ENCODE results near the gene SEBOX. TPM values are rescaled to one million over a fixed set of nuclear protein-coding genes. Genes with fewer than 3 reads are reported as not detected.
A peak's percentile ranks its signal among the peaks of the same experiment; 100 is the strongest.

Gene SEBOX
- total RNA-seq, 1 donor from 2014 or later, result not detected

DNA sequence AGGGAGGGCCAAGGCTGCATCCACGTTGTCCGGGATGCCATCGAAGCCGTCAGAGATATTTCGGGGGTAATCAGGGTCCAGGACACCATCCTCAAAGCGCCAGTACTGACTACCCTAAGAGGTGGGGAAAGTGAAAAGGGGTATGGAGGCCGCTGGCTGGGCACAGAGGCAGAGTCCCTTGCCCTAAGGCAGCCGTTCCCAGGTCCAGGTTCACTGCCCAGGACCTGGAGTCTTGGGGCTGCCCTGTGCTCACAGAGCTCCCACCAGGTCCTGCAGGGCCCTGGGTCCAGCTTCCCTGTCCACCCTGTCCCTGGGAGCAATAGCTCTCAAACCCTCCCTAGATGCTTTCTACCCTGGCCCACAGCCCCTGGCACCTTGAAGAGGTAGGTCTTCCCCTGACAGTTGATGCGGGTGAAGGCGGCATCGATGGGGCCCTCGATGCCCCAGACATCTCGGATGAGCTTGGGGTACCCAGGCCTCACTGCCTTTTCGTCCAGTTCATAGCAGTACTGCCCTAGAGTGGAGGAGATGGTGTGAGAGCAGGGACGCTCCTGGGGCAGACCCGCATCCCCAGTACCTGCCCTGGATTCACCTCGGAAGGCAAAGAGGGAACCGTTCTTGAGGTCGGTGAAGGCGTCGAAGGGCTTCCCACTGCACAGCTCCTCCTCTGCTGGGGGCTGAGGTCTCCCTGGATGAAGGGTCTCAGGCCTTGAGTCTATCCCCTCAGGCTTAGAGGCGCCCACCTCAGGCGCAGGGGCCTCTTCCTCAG lies 4.1 kb upstream of the SEBOX start:
- no peak for DNase-seq (ENCODE audit: low spot score)

DNA sequence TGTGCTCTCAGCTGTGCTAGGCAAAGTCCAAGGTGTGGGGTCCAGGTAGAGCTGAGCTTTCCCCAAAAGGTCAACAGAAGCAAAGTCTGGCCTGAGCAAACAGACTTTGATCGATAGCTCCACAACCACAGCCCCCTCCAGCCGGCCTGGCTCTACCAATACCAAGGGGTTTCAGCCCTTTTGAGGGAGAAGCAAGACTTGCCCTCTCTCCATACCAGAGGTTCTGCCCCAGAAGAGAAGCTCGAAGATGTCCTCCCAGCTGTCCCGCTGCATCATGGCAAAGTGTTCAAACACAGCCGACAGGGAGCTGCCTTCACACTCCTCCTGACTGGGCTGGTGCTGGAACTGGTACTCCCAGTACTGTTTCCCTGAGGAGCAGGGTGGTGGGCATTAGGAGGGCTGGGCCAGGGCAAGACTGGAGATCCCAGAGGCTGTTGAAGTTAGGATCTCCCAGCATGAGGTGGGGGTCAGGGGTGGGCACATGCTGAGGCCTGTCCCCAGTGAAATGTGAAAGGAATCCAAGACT lies 3.4 kb upstream of the SEBOX start:
- DNase-seq (ENCODE audit: low spot score), result no peak

GRCh38 chr17:28367641-28368305 lies 2.8 kb upstream of the SEBOX start:
- DNase-seq (ENCODE audit: low spot score), result no peak

DNA sequence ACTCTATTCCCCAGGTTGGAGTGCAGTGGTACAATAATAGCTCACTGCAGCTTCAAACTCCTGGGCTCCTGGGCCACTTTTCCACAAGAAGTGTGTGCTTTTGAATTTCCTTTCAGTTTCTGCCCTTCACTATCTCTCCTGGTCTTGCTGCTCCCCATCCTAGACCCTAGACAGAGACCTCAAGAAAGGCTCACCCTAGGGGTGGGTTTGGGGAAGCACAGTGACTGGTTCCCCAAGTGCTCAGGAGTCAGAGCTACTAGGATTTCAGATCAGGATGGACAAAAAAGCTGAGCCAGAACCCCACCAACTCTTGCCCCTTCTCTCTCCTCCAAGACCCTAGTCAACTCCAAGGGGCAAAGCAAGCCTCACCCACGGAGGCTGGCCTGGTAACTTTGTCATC lies 1.6 kb upstream of the SEBOX start:
- no peak for DNase-seq (ENCODE audit: low spot score)

DNA sequence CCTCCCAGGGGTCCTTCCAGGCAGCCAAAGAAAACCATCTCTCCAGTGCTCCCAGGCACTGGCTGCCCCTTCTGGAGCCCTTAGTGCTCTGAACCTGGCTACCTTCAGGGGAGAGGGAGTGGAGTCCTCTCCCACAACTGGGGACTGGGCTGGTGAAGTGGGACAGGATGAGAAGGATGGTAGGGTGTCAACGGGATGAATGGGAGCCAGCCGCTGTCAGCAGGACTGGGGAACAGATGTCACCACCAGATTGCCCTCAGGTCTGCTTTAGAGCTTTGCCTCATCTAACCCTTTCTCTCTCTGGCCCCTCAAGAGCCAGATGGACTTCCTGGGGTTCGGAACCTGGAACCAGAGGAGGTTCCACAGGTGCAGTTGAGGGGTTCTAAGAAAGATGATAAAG lies 488 bp upstream of the SEBOX start:
- no peak for DNase-seq (ENCODE audit: low spot score)

DNA sequence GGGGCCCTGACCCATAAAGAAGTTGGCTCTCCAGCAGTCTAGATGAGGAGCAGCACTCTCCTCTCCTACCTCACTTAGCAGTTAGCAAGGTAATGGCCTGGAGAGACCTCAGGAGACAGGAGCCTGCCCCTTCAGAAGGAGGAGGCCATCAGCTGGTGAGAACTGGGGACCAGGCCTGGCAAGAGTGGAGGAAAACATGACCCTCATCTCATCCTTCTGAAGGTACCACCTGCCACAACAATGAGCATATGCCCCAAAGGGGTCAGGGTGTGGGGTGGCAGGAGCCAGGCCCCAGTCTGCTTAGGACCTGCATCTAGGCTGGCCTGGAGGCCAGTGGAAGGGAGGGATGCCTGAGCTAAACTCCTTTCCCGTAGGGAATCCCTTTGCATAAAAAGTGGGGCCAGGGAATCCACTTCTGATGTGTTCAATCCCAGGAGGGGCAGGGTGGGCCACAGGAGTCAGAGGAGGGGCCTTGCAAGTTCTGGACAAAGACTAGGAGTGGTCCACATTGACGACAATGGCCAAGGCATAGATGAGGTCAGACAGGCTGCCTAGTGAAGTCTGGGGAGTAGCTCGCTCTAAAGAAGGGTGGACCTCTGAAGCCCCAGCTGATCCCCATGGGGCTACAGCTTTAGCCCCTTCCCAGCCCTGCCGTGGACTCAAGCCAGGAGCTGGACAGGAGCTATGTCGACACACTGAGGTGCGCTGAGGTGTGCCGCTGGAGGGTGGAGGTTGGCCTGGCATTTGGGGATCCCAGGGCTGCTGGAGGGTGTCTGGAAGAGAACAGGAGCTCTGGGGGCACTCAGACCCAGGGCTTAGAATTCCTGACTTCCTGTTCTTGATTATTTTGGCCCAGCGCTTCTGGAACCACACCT lies 986 bp downstream of the SEBOX start:
- DNase-seq (ENCODE audit: low spot score), result no peak

- DNase-seq (ENCODE audit: low spot score), result no peak
Observed at GRCh38 chr17:28363186-28363585, 1.8 kb downstream of the SEBOX start.

DNA sequence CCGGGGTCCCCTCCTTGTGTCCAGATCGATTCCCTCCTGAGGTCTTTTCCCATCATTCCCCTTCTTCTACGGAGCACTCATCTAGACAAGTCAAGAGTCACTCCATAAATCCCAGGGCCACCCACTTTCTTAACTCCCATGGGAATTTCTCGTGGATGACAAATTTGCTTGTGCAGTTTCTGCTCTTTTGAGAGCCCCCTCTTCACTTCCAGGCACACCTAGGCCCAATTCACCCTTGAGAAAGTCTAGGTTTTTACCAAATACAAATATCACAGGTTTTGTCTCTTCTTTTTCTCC lies 7.2 kb downstream of the SEBOX start:
- DNase-seq (ENCODE audit: low spot score), result no peak

GRCh38 chr17:28357061-28357900 lies 7.7 kb downstream of the SEBOX start, which contains the start of gene POLDIP2:
Gene POLDIP2 (minus strand): TSS chr17:28357527. CDS start chr17:28357448, 79 bp downstream.
- DNase-seq (ENCODE audit: low spot score), result peak; percentile 96

DNA sequence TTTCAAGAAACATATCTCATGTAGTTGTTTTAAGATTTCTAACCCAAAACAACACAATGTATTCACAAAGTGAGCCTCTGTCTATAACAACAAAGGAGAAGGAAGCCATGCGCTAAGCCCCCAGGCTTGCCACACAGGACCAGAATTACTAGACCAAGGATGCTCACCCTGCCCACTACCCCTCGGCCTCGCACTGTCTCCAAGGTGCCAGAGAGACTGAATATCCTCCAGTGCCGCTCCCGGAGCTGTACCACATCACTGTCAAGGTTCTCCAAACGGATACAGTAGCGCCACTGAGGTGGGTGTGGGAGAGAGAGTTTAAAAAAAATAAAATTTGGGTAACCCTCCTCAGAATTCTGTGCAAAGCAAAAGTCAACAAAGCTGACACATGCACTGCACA lies 14.7 kb downstream of the SEBOX start:
- DNase-seq (ENCODE audit: low spot score), result no peak

- no peak for DNase-seq (ENCODE audit: low spot score)
Observed at GRCh38 chr17:28348979-28349378, 16.0 kb downstream of the SEBOX start.

DNA sequence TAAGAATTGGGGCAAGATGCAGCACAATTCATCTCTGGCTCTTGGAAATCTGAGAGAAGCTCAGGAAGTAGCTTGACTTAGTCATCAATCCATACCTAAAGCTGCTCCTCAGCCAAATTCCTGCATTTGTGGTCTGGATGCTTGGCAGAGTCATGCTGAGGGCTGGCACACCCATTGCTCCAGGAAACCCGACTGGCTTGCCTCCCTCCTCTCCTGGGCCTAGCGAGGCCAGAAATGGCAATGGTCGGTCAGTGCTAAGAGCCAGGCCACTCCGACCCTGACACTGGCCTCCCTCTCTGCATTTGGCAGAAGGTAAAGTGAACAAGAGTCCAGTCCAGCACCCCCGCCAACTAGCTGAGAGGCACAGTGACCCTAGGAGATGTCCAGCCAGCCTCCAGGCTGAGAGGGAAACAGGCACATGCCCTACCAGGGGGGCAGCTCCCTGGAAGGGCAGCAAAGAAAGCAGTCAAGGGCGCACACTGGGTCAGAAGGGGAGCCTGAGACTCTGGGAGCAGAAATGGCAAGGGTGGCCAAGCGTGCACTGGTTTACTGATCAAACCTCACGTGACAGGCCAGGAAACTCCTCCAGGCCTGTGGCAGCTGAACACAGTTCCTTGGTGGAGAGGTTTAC lies 17.6 kb downstream of the SEBOX start:
- DNase-seq (ENCODE audit: low spot score), result no peak

DNA sequence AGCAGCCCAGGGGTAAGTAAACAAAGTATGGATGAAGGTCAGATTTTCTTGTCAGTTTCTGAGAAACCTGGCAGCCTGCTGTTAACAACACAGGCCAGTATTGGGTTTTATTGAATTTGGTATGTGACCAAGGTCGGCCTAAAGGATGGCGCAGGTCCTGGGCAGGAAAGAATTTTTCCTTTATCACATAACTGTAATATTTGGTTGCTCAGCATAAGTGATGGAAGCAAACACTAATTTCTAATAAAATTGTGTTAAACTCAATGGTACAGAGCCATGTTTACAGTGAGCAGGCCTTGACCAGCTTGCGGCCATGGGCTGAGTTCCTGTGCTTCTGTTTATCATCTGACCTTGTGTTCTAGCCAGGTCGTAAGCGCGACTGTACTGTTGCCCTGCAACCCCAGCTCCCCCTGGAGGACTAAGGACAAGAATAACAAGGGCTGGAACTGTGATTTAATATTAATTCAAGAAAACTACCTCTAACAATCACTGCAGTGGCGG lies 18.2 kb downstream of the SEBOX start:
- DNase-seq (ENCODE audit: low spot score), result no peak

GRCh38 chr17:28346199-28346580 lies 18.8 kb downstream of the SEBOX start:
- no peak for DNase-seq (ENCODE audit: low spot score)

- no peak for DNase-seq (ENCODE audit: low spot score)
Observed at GRCh38 chr17:28345419-28346198, 19.4 kb downstream of the SEBOX start.

DNA sequence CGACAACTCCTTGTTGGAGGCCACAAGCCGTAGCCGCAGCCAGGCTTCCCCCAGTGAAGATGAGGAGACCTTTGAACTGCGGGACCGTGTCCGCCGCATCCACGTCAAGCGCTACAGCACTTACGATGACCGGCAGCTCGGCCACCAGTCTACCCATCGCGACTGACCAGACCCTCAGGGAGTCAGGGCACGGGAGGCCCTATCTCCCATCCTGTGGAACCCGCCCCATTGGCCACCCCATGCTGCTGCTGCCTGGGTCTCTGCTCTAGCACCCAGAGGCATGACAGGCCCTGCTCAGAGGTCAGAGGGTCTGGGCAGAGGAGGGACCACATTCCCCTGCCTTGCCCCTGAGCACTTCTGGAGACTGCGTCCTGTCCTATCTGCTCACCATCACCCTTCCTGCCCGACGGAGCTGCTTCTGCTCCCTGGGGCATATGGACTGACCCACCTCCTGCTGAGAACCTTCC lies 20.5 kb downstream of the SEBOX start:
- no peak for DNase-seq (ENCODE audit: low spot score)

GRCh38 chr17:28344011-28344410 lies 21.0 kb downstream of the SEBOX start:
- no peak for DNase-seq (ENCODE audit: low spot score)

DNA sequence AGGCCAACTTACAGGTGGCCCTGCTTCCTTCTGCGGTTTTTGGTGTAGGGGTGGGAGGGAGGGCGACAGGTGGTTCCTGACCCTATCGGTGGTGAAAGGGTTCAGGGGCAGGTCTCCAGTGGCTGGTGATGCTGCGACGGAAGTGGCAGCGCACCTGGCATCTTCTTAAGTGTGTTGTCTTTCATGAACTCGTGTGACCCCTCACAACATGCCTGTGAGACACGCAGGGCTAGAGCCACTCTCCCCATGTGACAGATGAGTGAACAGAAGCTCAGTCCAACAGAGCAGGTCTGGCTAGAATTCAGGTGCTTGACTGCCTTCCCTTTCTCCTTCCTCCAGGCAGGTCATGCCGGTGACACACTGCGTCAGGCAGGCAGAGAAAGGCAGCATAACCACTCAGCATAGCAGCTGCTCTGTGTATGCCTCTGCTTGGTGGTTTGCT lies 21.5 kb downstream of the SEBOX start:
- DNase-seq (ENCODE audit: low spot score), result no peak

- DNase-seq (ENCODE audit: low spot score), result no peak
Observed at GRCh38 chr17:28342313-28342712, 22.7 kb downstream of the SEBOX start.

DNA sequence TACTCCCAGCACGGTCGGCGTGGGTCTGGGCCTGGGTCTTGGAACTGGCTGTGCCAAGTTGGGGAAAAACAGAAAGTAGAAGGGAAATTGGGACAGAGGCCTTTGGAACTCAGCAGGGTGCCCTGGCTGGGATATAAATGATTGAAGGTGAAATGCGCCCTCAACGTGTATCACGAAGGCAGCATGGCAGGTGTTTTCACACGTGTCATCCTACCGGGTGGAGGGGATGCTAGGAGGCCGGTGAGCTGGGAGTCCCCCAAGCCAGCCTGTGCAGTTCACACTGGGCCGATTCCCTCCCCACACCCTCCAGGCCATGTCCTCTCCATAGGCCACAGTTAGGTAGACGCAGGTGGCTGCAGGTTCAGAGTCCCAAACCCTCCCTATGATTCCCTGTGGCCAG lies 23.5 kb downstream of the SEBOX start:
- no peak for DNase-seq (ENCODE audit: low spot score)
